IMR-90 (cell line): ENCODE data around the gene PARVB. TPM values are rescaled to one million over a fixed set of nuclear protein-coding genes. Genes with fewer than 3 reads are reported as not detected.

ENCODE experiments used
- ATAC-seq: fragments of 200-7000 bp; cut with Tn5 transposase; 2 replicates; pipeline ENCODE4 v1.9.1; 2020; ENCODE audit warnings: low read depth, mild to moderate bottlenecking, moderate library complexity
- BruUV-seq: library from RNA; stranded (reverse); fragments of 400-500 nt; replicated peaks from 2 replicates; lab custom pipeline; 2021; lab: Mats Ljungman, UMichigan
- CTCF ChIA-PET: fragments of 300-600 bp; formaldehyde crosslinking; extraction: SDS; loops from one replicate; lab custom pipeline; 2021; ENCODE audit warnings: antibody characterized with exemption; lab: Yijun Ruan, JAX
- POLR2A ChIA-PET: fragments of 300-600 bp; sonication (Branson Sonifier 250); formaldehyde crosslinking; loops from one replicate; lab custom pipeline; 2022; ENCODE audit warnings: antibody characterized with exemption; ENCODE audit not compliant: unreplicated experiment; lab: Charles Lee
- DNase-seq: peaks from one replicate; pipeline ENCODE4 v3.0.0; 2013
- H2AFZ ChIP-seq: replicated peaks from 2 replicates; pipeline ENCODE3; 2013; ENCODE audit warnings: low read length, mild to moderate bottlenecking; ENCODE audit not compliant: poor library complexity
- H2AK5ac ChIP-seq: 2 replicates; pipeline ENCODE4 v1.6.1; 2013; ENCODE audit warnings: low read depth, low read length, inconsistent platforms
- H2AK9ac ChIP-seq: replicated peaks from 2 replicates; pipeline ENCODE3; 2013; ENCODE audit warnings: mild to moderate bottlenecking, low read depth, low read length, moderate library complexity; ENCODE audit not compliant: poor library complexity
- H2BK120ac ChIP-seq: 2 replicates; pipeline ENCODE4 v1.6.1; 2013; ENCODE audit warnings: low read depth, low read length, inconsistent platforms
- H2BK15ac ChIP-seq: 3 replicates; pipeline ENCODE4 v1.6.1; 2013; ENCODE audit warnings: low read depth, low read length, inconsistent platforms
- H2BK20ac ChIP-seq: 2 replicates; pipeline ENCODE4 v1.6.1; 2013; ENCODE audit warnings: low read depth, mild to moderate bottlenecking, inconsistent platforms, low read length, moderate library complexity
- H2BK5ac ChIP-seq: 2 replicates; pipeline ENCODE4 v1.6.1; 2013; ENCODE audit warnings: mild to moderate bottlenecking, low read depth, low read length, inconsistent platforms; ENCODE audit not compliant: poor library complexity, severe bottlenecking
- H3K14ac ChIP-seq: replicated peaks from 2 replicates; pipeline ENCODE4 v1.6.1; 2013; ENCODE audit warnings: low read depth, low read length, inconsistent platforms
- H3K18ac ChIP-seq: 2 replicates; pipeline ENCODE4 v1.6.1; 2013; ENCODE audit warnings: low read depth, low read length, control low read depth
- H3K23ac ChIP-seq: 2 replicates; pipeline ENCODE4 v1.6.1; 2013; ENCODE audit warnings: low read depth, low read length, inconsistent platforms
- H3K27ac ChIP-seq: 2 replicates; pipeline ENCODE4 v1.5.1; 2013; ENCODE audit warnings: mild to moderate bottlenecking, control low read depth, low read length; ENCODE audit not compliant: insufficient read depth
- H3K27me3 ChIP-seq: 2 replicates; pipeline ENCODE4 v1.6.1; 2013; ENCODE audit warnings: low read length; ENCODE audit not compliant: control insufficient read depth, insufficient read depth
- H3K36me3 ChIP-seq: 2 replicates; pipeline ENCODE4 v1.6.1; 2013; ENCODE audit warnings: low read length, mixed read lengths; ENCODE audit not compliant: control insufficient read depth, insufficient read depth
- H3K4ac ChIP-seq: 2 replicates; pipeline ENCODE4 v1.6.1; 2013; ENCODE audit warnings: low read depth, low read length, inconsistent platforms
- H3K4me1 ChIP-seq: 2 replicates; pipeline ENCODE4 v1.6.1; 2013; ENCODE audit warnings: low read length, mixed read lengths; ENCODE audit not compliant: control insufficient read depth, insufficient read depth
- H3K4me2 ChIP-seq: 2 replicates; pipeline ENCODE4 v1.6.1; 2013; ENCODE audit warnings: low read depth, mild to moderate bottlenecking, control low read depth, low read length, moderate library complexity
- H3K4me3 ChIP-seq: 2 replicates; pipeline ENCODE4 v1.5.1; 2013; ENCODE audit warnings: low read depth, mild to moderate bottlenecking, control low read depth, low read length, moderate library complexity; ENCODE audit not compliant: insufficient read depth
- H3K56ac ChIP-seq: 2 replicates; pipeline ENCODE4 v1.6.1; 2013; ENCODE audit warnings: low read length, inconsistent platforms; ENCODE audit not compliant: insufficient read depth; ENCODE audit errors: extremely low read depth
- H3K79me1 ChIP-seq, 2 experiments: 2 replicates each; pipeline ENCODE4 v1.6.1; 2013; ENCODE audit warnings: low read length in 2 of 2, inconsistent platforms in 1 of 2, low read depth in 1 of 2
- H3K9ac ChIP-seq: 2 replicates; pipeline ENCODE4 v1.6.1; 2013; ENCODE audit warnings: low read depth, low read length, control low read depth
- H3K9me1 ChIP-seq: 2 replicates; pipeline ENCODE4 v1.6.1; 2013; ENCODE audit warnings: low read length, inconsistent platforms; ENCODE audit not compliant: insufficient read depth
- H3K9me3 ChIP-seq: 2 replicates; pipeline ENCODE4 v1.6.1; 2013; ENCODE audit warnings: low read length; ENCODE audit not compliant: control insufficient read depth, insufficient read depth
- H4K20me1 ChIP-seq: 2 replicates; pipeline ENCODE4 v1.6.1; 2013; ENCODE audit warnings: low read length, inconsistent platforms; ENCODE audit not compliant: insufficient read depth
- H4K5ac ChIP-seq: 2 replicates; pipeline ENCODE4 v1.6.1; 2013; ENCODE audit warnings: mild to moderate bottlenecking, low read depth, low read length, control low read depth
- H4K8ac ChIP-seq, 2 experiments: 2 replicates each; pipeline ENCODE4 v1.6.1; 2013; ENCODE audit warnings: low read depth in 2 of 2, low read length in 2 of 2, control low read depth in 1 of 2, inconsistent platforms in 1 of 2
- H4K91ac ChIP-seq: 2 replicates; pipeline ENCODE4 v1.6.1; 2013; ENCODE audit warnings: low read depth, low read length, inconsistent platforms; ENCODE audit not compliant: insufficient read depth
- BHLHE40 ChIP-seq: fragments of 150-350 bp; IDR thresholded peaks from 2 replicates; pipeline ENCODE4 v1.6.1; 2016; ENCODE audit warnings: mild to moderate bottlenecking, low read depth, low read length
- CTCF ChIP-seq: conservative IDR thresholded peaks from 2 replicates; pipeline ENCODE4 v1.5.1; 2012; ENCODE audit warnings: mild to moderate bottlenecking, low read depth, low read length, improper control_type of control experiment
- FOS ChIP-seq: fragments of 150-350 bp; IDR thresholded peaks from 2 replicates; pipeline ENCODE4 v1.6.1; 2016; ENCODE audit warnings: low read depth, low read length
- MAZ ChIP-seq: IDR thresholded peaks from 2 replicates; pipeline ENCODE4 v1.6.1; 2012; ENCODE audit warnings: low read depth, mild to moderate bottlenecking, low read length, improper control_type of control experiment, moderate library complexity, borderline replicate concordance
- MXI1 ChIP-seq: IDR thresholded peaks from 2 replicates; pipeline ENCODE4 v1.6.1; 2012; ENCODE audit warnings: low read depth, mild to moderate bottlenecking, low read length, moderate library complexity, borderline replicate concordance
- POLR2A ChIP-seq: IDR thresholded peaks from 2 replicates; pipeline ENCODE4 v1.6.1; 2012; ENCODE audit warnings: mild to moderate bottlenecking, low read depth, low read length
- RAD21 ChIP-seq: IDR thresholded peaks from 2 replicates; pipeline ENCODE4 v1.6.1; 2012; ENCODE audit warnings: low read length, improper control_type of control experiment
- USF2 ChIP-seq: fragments of 150-350 bp; IDR thresholded peaks from 2 replicates; pipeline ENCODE4 v1.6.1; 2017; ENCODE audit warnings: mild to moderate bottlenecking, antibody characterized with exemption, low read length, low read depth
- WGBS, 2 experiments: methylation state at CpG; one replicate each; pipeline versions ENCODE4 v1.1.5 to v1.1.7; 2013; ENCODE audit warnings: missing lambda C conversion rate in 2 of 2; ENCODE audit not compliant: insufficient read length in 1 of 2; ENCODE audit errors: extremely low coverage in 2 of 2; 5-methylcytosine and 5-hydroxymethylcytosine counted together
- dilution Hi-C: fragments of 300-500 bp; cut with HindIII; formaldehyde crosslinking; loops from one replicate; pipeline ENCODE4 v1.14.3; 2018; ENCODE audit warnings: low sequenced_read_pairs; ENCODE audit not compliant: unreplicated experiment
- in situ Hi-C: fragments of 300-500 bp; cut with MboI; formaldehyde crosslinking; loops from 3 replicates; pipeline ENCODE4 v1.14.3; 2019; ENCODE audit warnings: low sequenced_read_pairs, inconsistent platforms, mixed read lengths
- intact Hi-C: fragments of 100-400 bp; cut with micrococcal nuclease; formaldehyde crosslinking; loops from 2 replicates; pipeline ENCODE4 v1.10.0; 2022
- polyA plus RNA-seq, 3 experiments: library from polyadenylated mRNA; depleted of rRNA; stranded (reverse); fragments of >200 nt; gene quantifications; 2 replicates each; pipeline ENCODE4 v1.2.3, GENCODE V29; 2012; ENCODE audit warnings: low replicate concordance in 1 of 3
- total RNA-seq: library from RNA; depleted of rRNA; stranded (reverse); fragments of >200 nt; gene quantifications from 2 replicates; pipeline ENCODE4 v1.2.3, GENCODE V29; 2012

Gene PARVB
- total and polyA plus RNA-seq, 2 of the 4 experiments (the other 2 are of a cell fraction) = 44.3 to 53.9 TPM

GRCh38 chr22:44133901-44134571 lies 109.9 kb downstream of the PARVB start:
- no TSS peak for BruUV-seq

More at GRCh38 chr22:44133901-44134571, 109.9 kb downstream of the PARVB start:
- no peak overlapping the region for H3K23ac ChIP-seq
- dilution Hi-C loops (no loop called here), intact Hi-C loops (no loop called here), in situ Hi-C loops (no loop called here)
- H2AK9ac ChIP-seq = no peak overlapping the region
- H3K18ac ChIP-seq = no peak overlapping the region
- no peak overlapping the region for H3K4me2 ChIP-seq
- ChIA-PET POLR2A (no interaction called here), CTCF (no interaction called here)
- 67% methylated on average over 12 of the region's 21 CpGs; no CpG with 5 or more reads in 1 of the 2 experiments for WGBS, 2 experiments
- no peak overlapping the region for H3K4ac ChIP-seq
- peaks cover 27% of the 10 kb centered on the region for H3K36me3 ChIP-seq
- no peak overlapping the region for H4K8ac ChIP-seq
- H3K14ac ChIP-seq = no peak overlapping the region
- no peak overlapping the region for H2BK15ac ChIP-seq
- peaks cover 18% of the 10 kb centered on the region for H3K9me3 ChIP-seq
- H3K56ac ChIP-seq = no peak overlapping the region
- H2BK20ac ChIP-seq = no peak overlapping the region
- H3K9me1 ChIP-seq = 0 out of 2 replicates have a peak, but pooled peaks cover 6% of the 10 kb centered on the region
- no peaks in the 10 kb centered on the region for H3K4me1 ChIP-seq
- no peaks in the 10 kb centered on the region; a peak in 1 of 4 replicates for H3K79me1 ChIP-seq
- H3K9ac ChIP-seq = no peak overlapping the region
- H3K27ac ChIP-seq = no peak overlapping the region
- H2AFZ ChIP-seq = no peak overlapping the region
- no peak overlapping the region for H2BK120ac ChIP-seq
- TF ChIP-seq RAD21 = no peak
- TF ChIP-seq FOS = no peak
- no peak for TF ChIP-seq USF2
- TF ChIP-seq POLR2A = no peak
- no peak for TF ChIP-seq BHLHE40
- no peak for TF ChIP-seq CTCF
- no peak for TF ChIP-seq MAZ
- TF ChIP-seq MXI1 = no peak
- no peaks in the 10 kb centered on the region; the same call in 1 of the 2 replicates for H4K20me1 ChIP-seq
- no peaks in the 10 kb centered on the region for H3K27me3 ChIP-seq
- H2AK5ac ChIP-seq = no peak overlapping the region
- no peak overlapping the region for H4K5ac ChIP-seq
- H4K91ac ChIP-seq = no peak overlapping the region
- H2BK5ac ChIP-seq = no peak overlapping the region
- ATAC-seq = no peak
- H3K4me3 ChIP-seq = no peak overlapping the region
- DNase-seq = no peak
